Activated CD4-positive, alpha-beta T cell treated with anti-CD3 and anti-CD28 coated beads for 24 hours (primary cell): ENCODE data around the gene SOD3.

ENCODE experiments used
- DNase-seq, 2 donors: peaks; one replicate each; pipeline ENCODE4 v3.0.0-alpha.2; 2020; ENCODE audit warnings: low read depth in 2 of 2

SOD3 gene

GRCh38 chr4:24794916-24795665 lies at the start of gene SOD3:
Gene SOD3, plus strand, starts transcription at chr4:24795573. Its CDS starts 3,949 bp downstream, at chr4:24799522.
- DNase-seq, result no peak

GRCh38 chr4:24747234-24747975 lies 48.0 kb upstream of the SOD3 start:
- no peak for DNase-seq

- DNase-seq, result no peak
Measured at GRCh38 chr4:24748023-24748422, 47.4 kb upstream of the SOD3 start.

GRCh38 chr4:24748758-24749350 lies 46.5 kb upstream of the SOD3 start:
- no peak for DNase-seq

GRCh38 chr4:24750106-24750505 lies 45.3 kb upstream of the SOD3 start:
- no peak for DNase-seq

- no peak for DNase-seq
Measured at GRCh38 chr4:24751926-24752539, 43.3 kb upstream of the SOD3 start.

GRCh38 chr4:24753519-24753918 lies 41.9 kb upstream of the SOD3 start:
- no peak for DNase-seq

GRCh38 chr4:24754571-24754970 lies 40.8 kb upstream of the SOD3 start:
- DNase-seq, result no peak

GRCh38 chr4:24763631-24764297 lies 31.6 kb upstream of the SOD3 start:
- no peak for DNase-seq

- DNase-seq, result no peak
Measured at GRCh38 chr4:24764345-24764744, 31.0 kb upstream of the SOD3 start.

- no peak for DNase-seq
Measured at GRCh38 chr4:24765376-24765988, 29.9 kb upstream of the SOD3 start.

GRCh38 chr4:24768006-24768405 lies 27.4 kb upstream of the SOD3 start:
- DNase-seq, result no peak

GRCh38 chr4:24768604-24769003 lies 26.8 kb upstream of the SOD3 start:
- no peak for DNase-seq

- no peak for DNase-seq
Measured at GRCh38 chr4:24769571-24769970, 25.8 kb upstream of the SOD3 start.

- DNase-seq, result no peak
Measured at GRCh38 chr4:24770032-24770584, 25.3 kb upstream of the SOD3 start.

GRCh38 chr4:24770667-24771066 lies 24.7 kb upstream of the SOD3 start:
- DNase-seq, result no peak

GRCh38 chr4:24771241-24771640 lies 24.1 kb upstream of the SOD3 start:
- no peak for DNase-seq

- no peak for DNase-seq
Measured at GRCh38 chr4:24772061-24772705, 23.2 kb upstream of the SOD3 start.

GRCh38 chr4:24772952-24773351 lies 22.4 kb upstream of the SOD3 start:
- no peak for DNase-seq

GRCh38 chr4:24774452-24774851 lies 20.9 kb upstream of the SOD3 start:
- DNase-seq, result no peak
